ENCODE data around the gene FCGR2B. TPM values are rescaled to one million over a fixed set of nuclear protein-coding genes. Genes with fewer than 3 reads are reported as not detected.

Gene FCGR2B
- total and polyA plus RNA-seq, 2 of the 13 experiments (the other 11 are each of a cell fraction or from before 2014, with no cell fraction given): not detected

DNA sequence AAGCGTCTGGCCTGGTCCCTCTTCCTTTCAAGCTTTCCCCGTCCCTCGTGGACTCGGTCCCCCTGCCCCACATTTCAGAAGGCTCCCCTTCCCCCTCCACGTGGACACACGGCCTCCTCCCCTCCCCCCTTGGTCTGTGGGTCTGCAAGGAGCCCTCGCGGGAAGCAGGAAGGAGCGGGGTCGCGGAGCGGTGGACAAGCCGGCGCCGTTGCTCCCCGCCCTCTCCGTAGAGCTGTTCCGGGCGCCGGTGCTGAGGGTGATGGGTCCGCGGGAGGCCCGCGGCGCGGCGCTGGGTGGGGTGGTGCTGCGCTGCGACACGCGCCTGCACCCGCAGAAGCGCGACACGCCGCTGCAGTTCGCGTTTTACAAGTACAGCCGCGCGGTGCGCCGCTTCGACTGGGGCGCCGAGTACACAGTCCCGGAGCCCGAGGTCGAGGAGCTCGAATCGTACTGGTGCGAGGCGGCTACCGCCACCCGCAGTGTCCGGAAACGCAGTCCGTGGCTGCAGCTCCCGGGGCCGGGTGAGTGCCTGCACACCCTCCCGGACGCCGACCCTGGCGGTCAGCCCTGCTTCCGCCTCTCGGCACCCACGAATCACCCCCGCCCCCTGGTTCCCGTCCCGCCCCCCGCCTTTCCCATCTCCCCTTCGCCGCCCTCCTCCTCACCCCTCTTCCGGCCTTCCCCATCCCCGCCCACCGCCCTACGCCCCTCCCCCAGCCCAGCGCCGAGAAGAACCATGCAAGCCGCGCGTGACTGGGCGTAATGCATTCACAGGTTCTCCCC, 63.7 kb downstream of the FCGR2B start (continued):
- TF ChIP-seq, protein P1, sequence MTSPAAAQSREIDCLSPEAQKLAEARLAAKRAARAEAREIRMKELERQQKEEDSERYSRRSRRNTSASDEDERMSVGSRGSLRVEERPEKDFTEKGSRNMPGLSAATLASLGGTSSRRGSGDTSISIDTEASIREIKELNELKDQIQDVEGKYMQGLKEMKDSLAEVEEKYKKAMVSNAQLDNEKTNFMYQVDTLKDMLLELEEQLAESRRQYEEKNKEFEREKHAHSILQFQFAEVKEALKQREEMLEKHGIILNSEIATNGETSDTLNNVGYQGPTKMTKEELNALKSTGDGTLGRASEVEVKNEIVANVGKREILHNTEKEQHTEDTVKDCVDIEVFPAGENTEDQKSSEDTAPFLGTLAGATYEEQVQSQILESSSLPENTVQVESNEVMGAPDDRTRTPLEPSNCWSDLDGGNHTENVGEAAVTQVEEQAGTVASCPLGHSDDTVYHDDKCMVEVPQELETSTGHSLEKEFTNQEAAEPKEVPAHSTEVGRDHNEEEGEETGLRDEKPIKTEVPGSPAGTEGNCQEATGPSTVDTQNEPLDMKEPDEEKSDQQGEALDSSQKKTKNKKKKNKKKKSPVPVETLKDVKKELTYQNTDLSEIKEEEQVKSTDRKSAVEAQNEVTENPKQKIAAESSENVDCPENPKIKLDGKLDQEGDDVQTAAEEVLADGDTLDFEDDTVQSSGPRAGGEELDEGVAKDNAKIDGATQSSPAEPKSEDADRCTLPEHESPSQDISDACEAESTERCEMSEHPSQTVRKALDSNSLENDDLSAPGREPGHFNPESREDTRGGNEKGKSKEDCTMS (CRISPR knock-in tag; conservative IDR thresholded peaks at IDR 0.05): no peak
- no peak for TF ChIP-seq MXI1 (IDR thresholded peaks at IDR 0.05; ENCODE audit: borderline replicate concordance, low read depth, low read length)
- 0 out of 2 replicates have a peak, but pooled peaks have one; percentile 9 for TF ChIP-seq MED13 (CRISPR knock-in tag; IDR thresholded peaks at IDR 0.05)
- TF ChIP-seq, protein P2, sequence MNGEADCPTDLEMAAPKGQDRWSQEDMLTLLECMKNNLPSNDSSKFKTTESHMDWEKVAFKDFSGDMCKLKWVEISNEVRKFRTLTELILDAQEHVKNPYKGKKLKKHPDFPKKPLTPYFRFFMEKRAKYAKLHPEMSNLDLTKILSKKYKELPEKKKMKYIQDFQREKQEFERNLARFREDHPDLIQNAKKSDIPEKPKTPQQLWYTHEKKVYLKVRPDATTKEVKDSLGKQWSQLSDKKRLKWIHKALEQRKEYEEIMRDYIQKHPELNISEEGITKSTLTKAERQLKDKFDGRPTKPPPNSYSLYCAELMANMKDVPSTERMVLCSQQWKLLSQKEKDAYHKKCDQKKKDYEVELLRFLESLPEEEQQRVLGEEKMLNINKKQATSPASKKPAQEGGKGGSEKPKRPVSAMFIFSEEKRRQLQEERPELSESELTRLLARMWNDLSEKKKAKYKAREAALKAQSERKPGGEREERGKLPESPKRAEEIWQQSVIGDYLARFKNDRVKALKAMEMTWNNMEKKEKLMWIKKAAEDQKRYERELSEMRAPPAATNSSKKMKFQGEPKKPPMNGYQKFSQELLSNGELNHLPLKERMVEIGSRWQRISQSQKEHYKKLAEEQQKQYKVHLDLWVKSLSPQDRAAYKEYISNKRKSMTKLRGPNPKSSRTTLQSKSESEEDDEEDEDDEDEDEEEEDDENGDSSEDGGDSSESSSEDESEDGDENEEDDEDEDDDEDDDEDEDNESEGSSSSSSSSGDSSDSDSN (CRISPR knock-in tag; IDR thresholded peaks at IDR 0.05): peak; percentile 60
- TF ChIP-seq EP300 (IDR thresholded peaks at IDR 0.05; ENCODE audit: low read depth in 2 of 2, low read length in 2 of 2): no peak
- 0 out of 2 replicates have a peak, but pooled peaks have one; percentile 15 for TF ChIP-seq EP300 (CRISPR knock-in tag; IDR thresholded peaks at IDR 0.05; ENCODE audit: borderline replicate concordance)
- TF ChIP-seq, protein P3, sequence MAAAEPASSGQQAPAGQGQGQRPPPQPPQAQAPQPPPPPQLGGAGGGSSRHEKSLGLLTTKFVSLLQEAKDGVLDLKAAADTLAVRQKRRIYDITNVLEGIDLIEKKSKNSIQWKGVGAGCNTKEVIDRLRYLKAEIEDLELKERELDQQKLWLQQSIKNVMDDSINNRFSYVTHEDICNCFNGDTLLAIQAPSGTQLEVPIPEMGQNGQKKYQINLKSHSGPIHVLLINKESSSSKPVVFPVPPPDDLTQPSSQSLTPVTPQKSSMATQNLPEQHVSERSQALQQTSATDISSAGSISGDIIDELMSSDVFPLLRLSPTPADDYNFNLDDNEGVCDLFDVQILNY (CRISPR knock-in tag; conservative IDR thresholded peaks at IDR 0.05): no peak
- TF ChIP-seq, protein P4, sequence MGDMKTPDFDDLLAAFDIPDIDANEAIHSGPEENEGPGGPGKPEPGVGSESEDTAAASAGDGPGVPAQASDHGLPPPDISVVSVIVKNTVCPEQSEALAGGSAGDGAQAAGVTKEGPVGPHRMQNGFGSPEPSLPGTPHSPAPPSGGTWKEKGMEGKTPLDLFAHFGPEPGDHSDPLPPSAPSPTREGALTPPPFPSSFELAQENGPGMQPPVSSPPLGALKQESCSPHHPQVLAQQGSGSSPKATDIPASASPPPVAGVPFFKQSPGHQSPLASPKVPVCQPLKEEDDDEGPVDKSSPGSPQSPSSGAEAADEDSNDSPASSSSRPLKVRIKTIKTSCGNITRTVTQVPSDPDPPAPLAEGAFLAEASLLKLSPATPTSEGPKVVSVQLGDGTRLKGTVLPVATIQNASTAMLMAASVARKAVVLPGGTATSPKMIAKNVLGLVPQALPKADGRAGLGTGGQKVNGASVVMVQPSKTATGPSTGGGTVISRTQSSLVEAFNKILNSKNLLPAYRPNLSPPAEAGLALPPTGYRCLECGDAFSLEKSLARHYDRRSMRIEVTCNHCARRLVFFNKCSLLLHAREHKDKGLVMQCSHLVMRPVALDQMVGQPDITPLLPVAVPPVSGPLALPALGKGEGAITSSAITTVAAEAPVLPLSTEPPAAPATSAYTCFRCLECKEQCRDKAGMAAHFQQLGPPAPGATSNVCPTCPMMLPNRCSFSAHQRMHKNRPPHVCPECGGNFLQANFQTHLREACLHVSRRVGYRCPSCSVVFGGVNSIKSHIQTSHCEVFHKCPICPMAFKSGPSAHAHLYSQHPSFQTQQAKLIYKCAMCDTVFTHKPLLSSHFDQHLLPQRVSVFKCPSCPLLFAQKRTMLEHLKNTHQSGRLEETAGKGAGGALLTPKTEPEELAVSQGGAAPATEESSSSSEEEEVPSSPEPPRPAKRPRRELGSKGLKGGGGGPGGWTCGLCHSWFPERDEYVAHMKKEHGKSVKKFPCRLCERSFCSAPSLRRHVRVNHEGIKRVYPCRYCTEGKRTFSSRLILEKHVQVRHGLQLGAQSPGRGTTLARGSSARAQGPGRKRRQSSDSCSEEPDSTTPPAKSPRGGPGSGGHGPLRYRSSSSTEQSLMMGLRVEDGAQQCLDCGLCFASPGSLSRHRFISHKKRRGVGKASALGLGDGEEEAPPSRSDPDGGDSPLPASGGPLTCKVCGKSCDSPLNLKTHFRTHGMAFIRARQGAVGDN (CRISPR knock-in tag; IDR thresholded peaks at IDR 0.05): peak; percentile 70
- TF ChIP-seq, protein P5, sequence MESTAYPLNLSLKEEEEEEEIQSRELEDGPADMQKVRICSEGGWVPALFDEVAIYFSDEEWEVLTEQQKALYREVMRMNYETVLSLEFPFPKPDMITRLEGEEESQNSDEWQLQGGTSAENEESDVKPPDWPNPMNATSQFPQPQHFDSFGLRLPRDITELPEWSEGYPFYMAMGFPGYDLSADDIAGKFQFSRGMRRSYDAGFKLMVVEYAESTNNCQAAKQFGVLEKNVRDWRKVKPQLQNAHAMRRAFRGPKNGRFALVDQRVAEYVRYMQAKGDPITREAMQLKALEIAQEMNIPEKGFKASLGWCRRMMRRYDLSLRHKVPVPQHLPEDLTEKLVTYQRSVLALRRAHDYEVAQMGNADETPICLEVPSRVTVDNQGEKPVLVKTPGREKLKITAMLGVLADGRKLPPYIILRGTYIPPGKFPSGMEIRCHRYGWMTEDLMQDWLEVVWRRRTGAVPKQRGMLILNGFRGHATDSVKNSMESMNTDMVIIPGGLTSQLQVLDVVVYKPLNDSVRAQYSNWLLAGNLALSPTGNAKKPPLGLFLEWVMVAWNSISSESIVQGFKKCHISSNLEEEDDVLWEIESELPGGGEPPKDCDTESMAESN (CRISPR knock-in tag; conservative IDR thresholded peaks at IDR 0.05): peak; percentile 53; the same call in 1 of the 2 replicates
- no peak for TF ChIP-seq ZNF839 (CRISPR knock-in tag; IDR thresholded peaks at IDR 0.05; ENCODE audit: borderline replicate concordance)
- 0 out of 2 replicates have a peak, but pooled peaks have one; percentile 20 for TF ChIP-seq FOXO1 (CRISPR knock-in tag; IDR thresholded peaks at IDR 0.05)
- TF ChIP-seq YEATS2 (CRISPR knock-in tag; IDR thresholded peaks at IDR 0.05; ENCODE audit: borderline replicate concordance): no peak
- TF ChIP-seq RBFOX2 (IDR thresholded peaks at IDR 0.05; ENCODE audit: low read depth, low read length): 0 out of 2 replicates have a peak, but pooled peaks have one; percentile 55
- peak; percentile 70; the same call in 1 of the 2 replicates for TF ChIP-seq NRL (CRISPR knock-in tag; IDR thresholded peaks at IDR 0.05; ENCODE audit: borderline replicate concordance)
- 0 out of 2 replicates have a peak, but pooled peaks have one; percentile 28 for TF ChIP-seq ZNF761 (CRISPR knock-in tag; conservative IDR thresholded peaks at IDR 0.05)
- no peak for TF ChIP-seq ZSCAN25 (CRISPR knock-in tag; IDR thresholded peaks at IDR 0.05)
